ENCODE measurements around the gene NFE2L1. TPM values are rescaled to one million over a fixed set of nuclear protein-coding genes. Genes with fewer than 3 reads are reported as not detected.
"Not testable (repeated sequence)": the region's sequence is repeated elsewhere in the genome, so short reads cannot be mapped to it uniquely, and the experiment has no call there.

The NFE2L1 gene
- total RNA-seq, 1 experiment from 2014 or later = 149 TPM

DNA sequence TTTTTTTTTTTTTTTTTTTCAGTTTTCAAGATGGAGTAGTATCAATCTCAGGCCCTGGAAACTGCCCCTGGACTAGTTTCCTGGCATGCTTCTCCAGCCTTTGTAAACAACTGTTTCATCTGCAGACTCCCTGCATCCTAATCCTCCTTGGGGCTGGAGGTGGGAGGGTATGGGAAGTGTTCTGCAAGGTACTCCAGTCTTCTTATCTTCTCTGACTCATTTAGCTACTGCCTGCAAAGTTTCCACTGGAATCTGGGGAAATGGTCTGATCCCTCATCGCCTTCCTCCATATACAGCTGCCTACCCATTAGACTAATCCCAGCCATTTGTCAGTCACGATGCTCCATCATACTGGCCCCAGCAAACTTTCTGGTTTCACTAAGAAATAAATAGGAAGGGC is 32.0 kb upstream of the NFE2L1 start:
- peaks cover 16% of the 10 kb centered on the region for H3K4me1 Mint-ChIP-seq
- ATAC-seq (no peak), DNase-seq (ENCODE audit: low spot score) (no peak)
- ChIA-PET POLR2A (no interaction called here), CTCF (interaction anchor here (3.3 to 12.8 kb wide), 4 partner anchors 39 to 69 kb away, joined by 18 to 242 read pairs (median 34); partner anchors contain the start of gene CDK5RAP3)
- H3K4me3 Mint-ChIP-seq = no peak overlapping the region
- H3K27me3 Mint-ChIP-seq (ENCODE audit: low read depth) = peaks cover 26% of the 10 kb centered on the region
- H3K27ac Mint-ChIP-seq = no peak overlapping the region
- no peaks in the 10 kb centered on the region for H3K9me3 Mint-ChIP-seq
- H3K36me3 Mint-ChIP-seq = no peaks in the 10 kb centered on the region
- TF ChIP-seq ZNF671 (CRISPR knock-in tag; IDR thresholded peaks at IDR 0.05) = no peak
- TF ChIP-seq, protein P1, sequence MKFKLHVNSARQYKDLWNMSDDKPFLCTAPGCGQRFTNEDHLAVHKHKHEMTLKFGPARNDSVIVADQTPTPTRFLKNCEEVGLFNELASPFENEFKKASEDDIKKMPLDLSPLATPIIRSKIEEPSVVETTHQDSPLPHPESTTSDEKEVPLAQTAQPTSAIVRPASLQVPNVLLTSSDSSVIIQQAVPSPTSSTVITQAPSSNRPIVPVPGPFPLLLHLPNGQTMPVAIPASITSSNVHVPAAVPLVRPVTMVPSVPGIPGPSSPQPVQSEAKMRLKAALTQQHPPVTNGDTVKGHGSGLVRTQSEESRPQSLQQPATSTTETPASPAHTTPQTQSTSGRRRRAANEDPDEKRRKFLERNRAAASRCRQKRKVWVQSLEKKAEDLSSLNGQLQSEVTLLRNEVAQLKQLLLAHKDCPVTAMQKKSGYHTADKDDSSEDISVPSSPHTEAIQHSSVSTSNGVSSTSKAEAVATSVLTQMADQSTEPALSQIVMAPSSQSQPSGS (CRISPR knock-in tag; IDR thresholded peaks at IDR 0.05; ENCODE audit: borderline replicate concordance, low read depth) = no peak
- TF ChIP-seq ATF1 (CRISPR knock-in tag; IDR thresholded peaks at IDR 0.05) = no peak
- TF ChIP-seq FOXJ3 (CRISPR knock-in tag; IDR thresholded peaks at IDR 0.05; ENCODE audit: borderline replicate concordance) = no peak
- TF ChIP-seq, protein P2, sequence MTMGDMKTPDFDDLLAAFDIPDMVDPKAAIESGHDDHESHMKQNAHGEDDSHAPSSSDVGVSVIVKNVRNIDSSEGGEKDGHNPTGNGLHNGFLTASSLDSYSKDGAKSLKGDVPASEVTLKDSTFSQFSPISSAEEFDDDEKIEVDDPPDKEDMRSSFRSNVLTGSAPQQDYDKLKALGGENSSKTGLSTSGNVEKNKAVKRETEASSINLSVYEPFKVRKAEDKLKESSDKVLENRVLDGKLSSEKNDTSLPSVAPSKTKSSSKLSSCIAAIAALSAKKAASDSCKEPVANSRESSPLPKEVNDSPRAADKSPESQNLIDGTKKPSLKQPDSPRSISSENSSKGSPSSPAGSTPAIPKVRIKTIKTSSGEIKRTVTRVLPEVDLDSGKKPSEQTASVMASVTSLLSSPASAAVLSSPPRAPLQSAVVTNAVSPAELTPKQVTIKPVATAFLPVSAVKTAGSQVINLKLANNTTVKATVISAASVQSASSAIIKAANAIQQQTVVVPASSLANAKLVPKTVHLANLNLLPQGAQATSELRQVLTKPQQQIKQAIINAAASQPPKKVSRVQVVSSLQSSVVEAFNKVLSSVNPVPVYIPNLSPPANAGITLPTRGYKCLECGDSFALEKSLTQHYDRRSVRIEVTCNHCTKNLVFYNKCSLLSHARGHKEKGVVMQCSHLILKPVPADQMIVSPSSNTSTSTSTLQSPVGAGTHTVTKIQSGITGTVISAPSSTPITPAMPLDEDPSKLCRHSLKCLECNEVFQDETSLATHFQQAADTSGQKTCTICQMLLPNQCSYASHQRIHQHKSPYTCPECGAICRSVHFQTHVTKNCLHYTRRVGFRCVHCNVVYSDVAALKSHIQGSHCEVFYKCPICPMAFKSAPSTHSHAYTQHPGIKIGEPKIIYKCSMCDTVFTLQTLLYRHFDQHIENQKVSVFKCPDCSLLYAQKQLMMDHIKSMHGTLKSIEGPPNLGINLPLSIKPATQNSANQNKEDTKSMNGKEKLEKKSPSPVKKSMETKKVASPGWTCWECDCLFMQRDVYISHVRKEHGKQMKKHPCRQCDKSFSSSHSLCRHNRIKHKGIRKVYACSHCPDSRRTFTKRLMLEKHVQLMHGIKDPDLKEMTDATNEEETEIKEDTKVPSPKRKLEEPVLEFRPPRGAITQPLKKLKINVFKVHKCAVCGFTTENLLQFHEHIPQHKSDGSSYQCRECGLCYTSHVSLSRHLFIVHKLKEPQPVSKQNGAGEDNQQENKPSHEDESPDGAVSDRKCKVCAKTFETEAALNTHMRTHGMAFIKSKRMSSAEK (CRISPR knock-in tag; IDR thresholded peaks at IDR 0.05; ENCODE audit: borderline replicate concordance) = no peak
- TF ChIP-seq, protein P3, sequence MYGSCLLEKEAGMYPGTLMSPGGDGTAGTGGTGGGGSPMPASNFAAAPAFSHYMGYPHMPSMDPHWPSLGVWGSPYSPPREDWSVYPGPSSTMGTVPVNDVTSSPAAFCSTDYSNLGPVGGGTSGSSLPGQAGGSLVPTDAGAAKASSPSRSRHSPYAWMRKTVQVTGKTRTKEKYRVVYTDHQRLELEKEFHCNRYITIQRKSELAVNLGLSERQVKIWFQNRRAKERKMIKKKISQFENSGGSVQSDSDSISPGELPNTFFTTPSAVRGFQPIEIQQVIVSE (CRISPR knock-in tag; IDR thresholded peaks at IDR 0.05; ENCODE audit: borderline replicate concordance) = no peak
- no peak for TF ChIP-seq NFE2L1 (CRISPR knock-in tag; IDR thresholded peaks at IDR 0.05)
- TF ChIP-seq, protein P4, sequence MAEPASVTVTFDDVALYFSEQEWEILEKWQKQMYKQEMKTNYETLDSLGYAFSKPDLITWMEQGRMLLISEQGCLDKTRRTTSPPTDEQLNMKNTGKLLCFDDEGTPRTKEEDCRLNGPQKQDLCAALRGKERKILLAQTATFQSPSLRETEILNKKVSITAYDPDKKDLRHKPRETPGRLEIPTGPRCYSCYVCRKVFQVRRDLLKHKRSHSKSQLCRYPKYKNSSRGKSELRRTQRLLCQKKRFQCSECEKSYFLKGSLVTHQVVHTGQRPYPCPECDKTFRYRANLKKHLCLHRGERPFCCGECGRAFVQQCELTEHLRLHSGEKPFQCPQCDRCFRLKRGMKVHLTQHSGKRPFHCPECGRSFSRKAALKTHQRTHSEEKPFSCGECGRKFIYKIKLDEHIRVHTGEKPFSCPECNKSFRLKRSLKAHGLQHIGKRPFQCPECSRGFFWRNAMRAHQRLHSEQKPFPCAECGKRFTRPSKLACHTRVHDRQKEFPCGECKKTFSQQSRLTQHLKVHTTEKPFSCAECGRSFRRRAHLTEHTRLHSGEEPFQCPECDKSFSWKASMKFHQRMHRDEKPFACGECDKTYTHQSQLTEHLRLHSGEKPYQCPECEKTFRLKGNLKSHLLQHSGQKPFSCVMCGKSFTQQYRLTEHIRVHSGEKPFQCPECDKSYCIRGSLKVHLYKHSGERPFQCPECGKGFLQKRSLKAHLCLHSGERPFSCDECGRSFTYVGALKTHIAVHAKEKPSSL (CRISPR knock-in tag; conservative IDR thresholded peaks at IDR 0.05) = no peak
- no peak for TF ChIP-seq CBFB (CRISPR knock-in tag; IDR thresholded peaks at IDR 0.05; ENCODE audit: low read depth)
- TF ChIP-seq SMAD4 (CRISPR knock-in tag; IDR thresholded peaks at IDR 0.05) = no peak
- TF ChIP-seq, protein P5, sequence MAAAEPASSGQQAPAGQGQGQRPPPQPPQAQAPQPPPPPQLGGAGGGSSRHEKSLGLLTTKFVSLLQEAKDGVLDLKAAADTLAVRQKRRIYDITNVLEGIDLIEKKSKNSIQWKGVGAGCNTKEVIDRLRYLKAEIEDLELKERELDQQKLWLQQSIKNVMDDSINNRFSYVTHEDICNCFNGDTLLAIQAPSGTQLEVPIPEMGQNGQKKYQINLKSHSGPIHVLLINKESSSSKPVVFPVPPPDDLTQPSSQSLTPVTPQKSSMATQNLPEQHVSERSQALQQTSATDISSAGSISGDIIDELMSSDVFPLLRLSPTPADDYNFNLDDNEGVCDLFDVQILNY (CRISPR knock-in tag; IDR thresholded peaks at IDR 0.05) = no peak
- TF ChIP-seq, protein P6, sequence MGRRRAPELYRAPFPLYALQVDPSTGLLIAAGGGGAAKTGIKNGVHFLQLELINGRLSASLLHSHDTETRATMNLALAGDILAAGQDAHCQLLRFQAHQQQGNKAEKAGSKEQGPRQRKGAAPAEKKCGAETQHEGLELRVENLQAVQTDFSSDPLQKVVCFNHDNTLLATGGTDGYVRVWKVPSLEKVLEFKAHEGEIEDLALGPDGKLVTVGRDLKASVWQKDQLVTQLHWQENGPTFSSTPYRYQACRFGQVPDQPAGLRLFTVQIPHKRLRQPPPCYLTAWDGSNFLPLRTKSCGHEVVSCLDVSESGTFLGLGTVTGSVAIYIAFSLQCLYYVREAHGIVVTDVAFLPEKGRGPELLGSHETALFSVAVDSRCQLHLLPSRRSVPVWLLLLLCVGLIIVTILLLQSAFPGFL (CRISPR knock-in tag; IDR thresholded peaks at IDR 0.05; ENCODE audit: borderline replicate concordance) = no peak
- no peak for TF ChIP-seq HMGA2 (CRISPR knock-in tag; IDR thresholded peaks at IDR 0.05)
- TF ChIP-seq, protein P7, sequence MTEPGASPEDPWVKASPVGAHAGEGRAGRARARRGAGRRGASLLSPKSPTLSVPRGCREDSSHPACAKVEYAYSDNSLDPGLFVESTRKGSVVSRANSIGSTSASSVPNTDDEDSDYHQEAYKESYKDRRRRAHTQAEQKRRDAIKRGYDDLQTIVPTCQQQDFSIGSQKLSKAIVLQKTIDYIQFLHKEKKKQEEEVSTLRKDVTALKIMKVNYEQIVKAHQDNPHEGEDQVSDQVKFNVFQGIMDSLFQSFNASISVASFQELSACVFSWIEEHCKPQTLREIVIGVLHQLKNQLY (CRISPR knock-in tag; IDR thresholded peaks at IDR 0.05) = no peak

DNA sequence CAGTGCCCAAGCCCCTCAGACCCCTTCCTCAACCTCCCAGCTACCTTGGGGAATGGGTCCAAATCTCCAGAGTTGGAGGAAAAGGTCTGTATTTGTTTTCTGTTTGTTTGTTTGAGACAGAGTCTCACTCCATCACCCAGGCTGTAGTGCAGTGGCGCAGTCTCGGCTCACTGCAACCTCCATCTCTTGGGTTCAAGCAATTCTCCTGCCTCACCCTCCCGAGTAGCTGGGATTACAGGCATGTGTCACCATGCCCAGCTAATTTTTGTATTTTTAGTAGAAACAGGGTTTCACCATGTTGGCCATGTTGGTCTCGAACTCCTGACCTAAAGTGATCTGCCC is 30.4 kb upstream of the NFE2L1 start:
- CTCF ChIA-PET = interaction anchor here (0.5 to 12.8 kb wide), 32 partner anchors 9 to 619 kb away, joined by 3 to 242 read pairs (median 8); partner anchors contain the start of genes CDK5RAP3, NFE2L1, PNPO and PRR15L

More for the DNA sequence above, 30.4 kb upstream of the NFE2L1 start:
- DNase-seq (ENCODE audit: low spot score); H3K9me3 Mint-ChIP-seq; H3K27ac Mint-ChIP-seq; H3K36me3 Mint-ChIP-seq; H3K4me3 Mint-ChIP-seq; ATAC-seq: not testable (repeated sequence)
- POLR2A ChIA-PET = interaction anchor here (0.6 to 1.3 kb wide), 3 partner anchors 8 to 47 kb away, joined by 3 read pairs; partner anchors contain the start of gene CDK5RAP3
- Mint-ChIP-seq H3K27me3 (ENCODE audit: low read depth) (peaks cover 19% of the 10 kb centered on the region), H3K4me1 (peaks cover 11% of the 10 kb centered on the region)
